DOHH2 (cell line): ENCODE data around the gene CDKAL1.

Experiments used
- H3F3A ChIP-seq: fragments of 200-600 bp; sonication (generic), shearing (Covaris generic); 2 replicates; pipeline ENCODE4 v1.6.0; 2016; ENCODE audit warnings: antibody characterized with exemption, mild to moderate bottlenecking; ENCODE audit not compliant: control insufficient read depth, insufficient read depth
- H3K27ac ChIP-seq: fragments of 200-600 bp; sonication (generic); 2 replicates; pipeline ENCODE4 v1.5.1; 2014; ENCODE audit warnings: low read depth, mild to moderate bottlenecking, low read length, moderate library complexity
- H3K27me3 ChIP-seq: fragments of 200-600 bp; sonication (generic); 2 replicates; pipeline ENCODE4 v1.6.1; 2014; ENCODE audit warnings: mild to moderate bottlenecking, low read length, mixed read lengths; ENCODE audit not compliant: control insufficient read depth
- H3K36me3 ChIP-seq: fragments of 200-600 bp; sonication (generic); 2 replicates; pipeline ENCODE4 v1.6.1; 2014; ENCODE audit warnings: mild to moderate bottlenecking, low read length, moderate library complexity, mixed read lengths; ENCODE audit not compliant: control insufficient read depth
- H3K4me1 ChIP-seq: fragments of 200-600 bp; sonication (generic); 2 replicates; pipeline ENCODE4 v1.6.1; 2014; ENCODE audit warnings: mild to moderate bottlenecking, low read length, mixed read lengths; ENCODE audit not compliant: control insufficient read depth
- H3K4me2 ChIP-seq: fragments of 200-600 bp; sonication (generic); 2 replicates; pipeline ENCODE4 v1.6.0; 2014; ENCODE audit warnings: mild to moderate bottlenecking, low read length, moderate library complexity
- H3K4me3 ChIP-seq: fragments of 200-600 bp; sonication (generic); 2 replicates; pipeline ENCODE4 v1.5.1; 2014; ENCODE audit warnings: mild to moderate bottlenecking, low read length, mixed read lengths
- H3K79me2 ChIP-seq: fragments of 200-600 bp; sonication (generic); 2 replicates; pipeline ENCODE4 v1.6.1; 2014; ENCODE audit warnings: mild to moderate bottlenecking, low read length, mixed read lengths; ENCODE audit not compliant: control insufficient read depth
- H3K9me2 ChIP-seq: fragments of 200-600 bp; sonication (generic); replicated peaks from 2 replicates; pipeline ENCODE4 v1.6.1; 2014; ENCODE audit warnings: mild to moderate bottlenecking, low read length, mixed read lengths; ENCODE audit not compliant: control insufficient read depth
- H3K9me3 ChIP-seq: fragments of 200-600 bp; sonication (generic); 2 replicates; pipeline ENCODE4 v1.6.1; 2014; ENCODE audit warnings: antibody characterized with exemption, low read length, mixed read lengths; ENCODE audit not compliant: control insufficient read depth, insufficient read depth
- H4K20me1 ChIP-seq: fragments of 200-600 bp; sonication (generic); 2 replicates; pipeline ENCODE4 v1.6.0; 2014; ENCODE audit warnings: low read depth, mild to moderate bottlenecking, antibody characterized with exemption, low read length, moderate library complexity; ENCODE audit not compliant: control insufficient read depth, insufficient read depth
- EZH2phosphoT487 ChIP-seq: fragments of 200-600 bp; sonication (generic); IDR thresholded peaks from 2 replicates; pipeline ENCODE4 v1.6.1; 2017; ENCODE audit warnings: borderline replicate concordance, mild to moderate bottlenecking, antibody characterized with exemption, low read length, moderate library complexity, mixed read lengths
- TF ChIP-seq, protein P1 (sequence below): fragments of 200-600 bp; sonication (generic); IDR thresholded peaks from one replicate; pipeline ENCODE4 v1.5.1; 2014; ENCODE audit warnings: antibody characterized with exemption, mild to moderate bottlenecking, low read depth, low read length; ENCODE audit not compliant: poor library complexity, severe bottlenecking

CDKAL1 gene

DNA sequence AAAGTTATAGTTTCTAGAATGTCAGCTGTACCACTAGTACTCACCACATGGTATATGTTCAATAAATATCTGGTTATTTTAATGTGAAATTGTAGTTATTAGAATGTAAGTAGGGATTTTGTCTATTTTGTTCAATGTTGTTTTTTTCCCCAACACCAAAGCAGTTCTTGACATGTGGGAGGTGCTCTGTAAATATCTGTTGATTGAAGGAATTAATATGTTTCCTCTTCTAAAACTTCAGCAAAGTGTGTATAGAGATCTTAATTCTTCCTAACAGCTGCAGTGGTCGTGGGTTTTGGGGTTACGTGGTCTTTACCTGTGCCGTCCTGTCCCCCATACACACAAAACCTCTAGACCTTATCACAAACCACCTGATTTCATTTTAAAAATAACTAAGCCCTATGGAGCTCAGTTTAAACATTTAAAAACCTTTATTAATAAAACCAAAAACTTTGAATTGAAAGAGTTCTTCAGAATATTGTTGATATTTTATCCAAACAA lies 587.4 kb downstream of the CDKAL1 start:
- no peaks in the 10 kb centered on the region for H3K4me1 ChIP-seq
- no peak overlapping the region for H3K4me3 ChIP-seq
- H3K9me3 ChIP-seq: no peaks in the 10 kb centered on the region
- TF ChIP-seq EZH2phosphoT487: no peak
- TF ChIP-seq, protein P1, sequence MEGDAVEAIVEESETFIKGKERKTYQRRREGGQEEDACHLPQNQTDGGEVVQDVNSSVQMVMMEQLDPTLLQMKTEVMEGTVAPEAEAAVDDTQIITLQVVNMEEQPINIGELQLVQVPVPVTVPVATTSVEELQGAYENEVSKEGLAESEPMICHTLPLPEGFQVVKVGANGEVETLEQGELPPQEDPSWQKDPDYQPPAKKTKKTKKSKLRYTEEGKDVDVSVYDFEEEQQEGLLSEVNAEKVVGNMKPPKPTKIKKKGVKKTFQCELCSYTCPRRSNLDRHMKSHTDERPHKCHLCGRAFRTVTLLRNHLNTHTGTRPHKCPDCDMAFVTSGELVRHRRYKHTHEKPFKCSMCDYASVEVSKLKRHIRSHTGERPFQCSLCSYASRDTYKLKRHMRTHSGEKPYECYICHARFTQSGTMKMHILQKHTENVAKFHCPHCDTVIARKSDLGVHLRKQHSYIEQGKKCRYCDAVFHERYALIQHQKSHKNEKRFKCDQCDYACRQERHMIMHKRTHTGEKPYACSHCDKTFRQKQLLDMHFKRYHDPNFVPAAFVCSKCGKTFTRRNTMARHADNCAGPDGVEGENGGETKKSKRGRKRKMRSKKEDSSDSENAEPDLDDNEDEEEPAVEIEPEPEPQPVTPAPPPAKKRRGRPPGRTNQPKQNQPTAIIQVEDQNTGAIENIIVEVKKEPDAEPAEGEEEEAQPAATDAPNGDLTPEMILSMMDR: no peak
- H4K20me1 ChIP-seq: no peaks in the 10 kb centered on the region
- H3K27me3 ChIP-seq: no peaks in the 10 kb centered on the region
- H3K79me2 ChIP-seq: no peaks in the 10 kb centered on the region
- no peaks in the 10 kb centered on the region for H3K36me3 ChIP-seq
- no peak overlapping the region for H3K4me2 ChIP-seq
- no peak overlapping the region for H3K27ac ChIP-seq
- H3F3A ChIP-seq: no peaks in the 10 kb centered on the region
- no peaks in the 10 kb centered on the region for H3K9me2 ChIP-seq

DNA sequence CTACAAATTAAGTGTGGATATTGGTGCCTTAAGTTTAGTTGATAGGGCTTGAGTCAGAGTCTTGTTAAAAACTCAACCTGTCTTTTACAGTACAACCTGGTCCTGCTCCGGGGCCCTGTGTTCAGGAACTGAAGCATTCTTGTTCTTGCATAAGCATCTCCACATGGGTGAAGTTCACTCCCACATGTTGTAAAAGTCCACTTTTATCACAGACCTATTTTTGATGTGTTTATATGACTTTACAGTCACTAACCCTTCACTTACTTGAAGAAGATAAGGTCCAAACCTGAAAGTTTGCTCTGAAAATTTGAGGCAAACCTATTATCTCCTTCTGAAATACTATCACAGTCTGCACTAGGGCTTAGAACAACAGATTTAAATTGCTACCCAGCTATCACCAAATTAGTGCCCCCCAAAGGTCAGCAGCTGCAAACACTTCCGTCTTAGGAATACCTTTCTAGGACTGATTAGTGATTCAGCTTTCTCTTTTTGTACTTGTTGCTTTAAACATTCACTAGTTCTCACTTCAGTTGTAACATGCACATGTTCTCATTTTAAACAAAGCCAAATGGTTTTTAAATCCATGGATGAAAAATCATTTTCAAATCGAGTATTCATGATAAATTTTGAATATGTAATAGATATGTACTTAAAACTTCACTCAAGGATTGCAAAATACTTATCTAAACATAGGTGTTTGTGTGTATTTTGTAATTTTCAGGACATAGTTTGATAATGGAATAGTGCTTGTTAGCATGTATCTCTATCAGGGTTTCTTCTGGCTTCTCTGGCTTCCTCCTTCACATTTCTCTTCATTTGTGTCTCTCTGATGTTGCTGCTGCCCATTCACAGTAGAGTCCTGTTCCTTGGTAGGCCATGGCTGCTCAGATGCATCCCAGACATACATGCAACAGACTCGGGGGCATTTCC lies 589.5 kb downstream of the CDKAL1 start:
- TF ChIP-seq, protein P1: peak; percentile 15
- no peak for TF ChIP-seq EZH2phosphoT487
- H3K9me2 ChIP-seq: no peaks in the 10 kb centered on the region
- H3K4me1 ChIP-seq: no peaks in the 10 kb centered on the region
- H3F3A ChIP-seq: no peaks in the 10 kb centered on the region
- H3K27me3 ChIP-seq: no peaks in the 10 kb centered on the region
- no peaks in the 10 kb centered on the region for H3K9me3 ChIP-seq
- H3K36me3 ChIP-seq: no peaks in the 10 kb centered on the region
- H3K4me3 ChIP-seq: no peak overlapping the region
- no peak overlapping the region for H3K4me2 ChIP-seq
- H3K27ac ChIP-seq: no peak overlapping the region
- no peaks in the 10 kb centered on the region for H4K20me1 ChIP-seq
- no peaks in the 10 kb centered on the region for H3K79me2 ChIP-seq

- Histone ChIP-seq H3F3A (no peaks in the 10 kb centered on the region), H3K4me2 (no peak overlapping the region), H3K4me1 (peaks cover 6% of the 10 kb centered on the region), H3K27me3 (no peaks in the 10 kb centered on the region), H3K9me3 (no peaks in the 10 kb centered on the region), H3K79me2 (no peaks in the 10 kb centered on the region), H4K20me1 (no peaks in the 10 kb centered on the region), H3K36me3 (no peaks in the 10 kb centered on the region), H3K27ac (no peak overlapping the region), H3K9me2 (no peaks in the 10 kb centered on the region), H3K4me3 (no peak overlapping the region)
- TF ChIP-seq, protein P1: no peak
- TF ChIP-seq EZH2phosphoT487: no peak
Observed at GRCh38 chr6:21128601-21129000, 594.3 kb downstream of the CDKAL1 start.
